Neural cell (in vitro differentiated cells): ENCODE data around the gene ZBTB17.

Source experiments
- CTCF ChIP-seq: fragments of 450-650 bp; IDR thresholded peaks from 2 replicates; pipeline ENCODE4 v1.5.1; 2014; ENCODE audit warnings: antibody characterized with exemption, mild to moderate bottlenecking, moderate library complexity; ENCODE audit not compliant: poor library complexity, severe bottlenecking
- EP300 ChIP-seq: fragments of 450-650 bp; conservative IDR thresholded peaks from 2 replicates; pipeline ENCODE4 v1.6.1; 2014; ENCODE audit warnings: antibody characterized with exemption, mild to moderate bottlenecking, moderate library complexity; ENCODE audit not compliant: poor library complexity, severe bottlenecking
- POLR2AphosphoS5 ChIP-seq: IDR thresholded peaks from 2 replicates; pipeline ENCODE4 v1.6.1; 2012
- RAD21 ChIP-seq: fragments of 450-650 bp; conservative IDR thresholded peaks from 2 replicates; pipeline ENCODE4 v1.6.1; 2014; ENCODE audit warnings: antibody characterized with exemption, mild to moderate bottlenecking, moderate library complexity
- REST ChIP-seq: IDR thresholded peaks from 2 replicates; pipeline ENCODE4 v1.6.1; 2012; ENCODE audit warnings: borderline replicate concordance

- TF ChIP-seq CTCF = no peak
- no peak for TF ChIP-seq POLR2AphosphoS5
- TF ChIP-seq REST = no peak
- no peak for TF ChIP-seq RAD21
- no peak for TF ChIP-seq EP300
Measured at GRCh38 chr1:16011936-16012589, 36.2 kb upstream of the ZBTB17 start.
